RWPE2 (cell line): Measurements from ENCODE around the gene SYNE1.
A peak's percentile ranks its signal among the peaks of the same experiment; 100 is the strongest.
"Not testable (repeated sequence)": the region's sequence is repeated elsewhere in the genome, so short reads cannot be mapped to it uniquely, and the experiment has no call there.

Source experiments
- ATAC-seq: fragments of 200-7000 bp; cut with Tn5 transposase; 3 replicates; pipeline ENCODE4 v1.9.1; 2021; ENCODE audit warnings: low read depth
- DNase-seq: peaks from one replicate; pipeline ENCODE4 v3.0.0-alpha.2; 2020; ENCODE audit warnings: low spot score
- H3K27ac ChIP-seq: fragments of 450-650 bp; 2 replicates; pipeline ENCODE4 v1.5.1; 2017; ENCODE audit warnings: mild to moderate bottlenecking; ENCODE audit not compliant: poor library complexity, severe bottlenecking
- H3K27me3 ChIP-seq: fragments of 250-450 bp; sonication (Bioruptor Pico); 2 replicates; pipeline ENCODE4 v1.5.1; 2021; ENCODE audit warnings: mild to moderate bottlenecking, moderate library complexity; ENCODE audit not compliant: insufficient read depth, poor library complexity, severe bottlenecking
- H3K36me3 ChIP-seq: fragments of 250-450 bp; sonication (Bioruptor Pico); 2 replicates; pipeline ENCODE4 v1.5.1; 2020; ENCODE audit warnings: low read depth, mild to moderate bottlenecking, moderate library complexity
- H3K4me1 ChIP-seq: fragments of 250-450 bp; sonication (Bioruptor Pico); 2 replicates; pipeline ENCODE4 v1.5.1; 2021; ENCODE audit warnings: mild to moderate bottlenecking, moderate library complexity; ENCODE audit not compliant: insufficient read depth, poor library complexity, severe bottlenecking
- H3K4me3 ChIP-seq: fragments of 250-450 bp; sonication (Bioruptor Pico); 2 replicates; pipeline ENCODE4 v1.5.1; 2021; ENCODE audit warnings: mild to moderate bottlenecking, moderate library complexity; ENCODE audit not compliant: severe bottlenecking
- H3K9me3 ChIP-seq: fragments of 250-450 bp; sonication (Bioruptor Pico); 2 replicates; pipeline ENCODE4 v1.5.1; 2021; ENCODE audit warnings: mild to moderate bottlenecking, moderate library complexity; ENCODE audit not compliant: severe bottlenecking
- CTCF ChIP-seq: fragments of 450-650 bp; IDR thresholded peaks from one replicate; pipeline ENCODE4 v1.5.1; 2017; ENCODE audit warnings: mild to moderate bottlenecking, moderate library complexity; ENCODE audit not compliant: poor library complexity, severe bottlenecking

Gene SYNE1

DNA sequence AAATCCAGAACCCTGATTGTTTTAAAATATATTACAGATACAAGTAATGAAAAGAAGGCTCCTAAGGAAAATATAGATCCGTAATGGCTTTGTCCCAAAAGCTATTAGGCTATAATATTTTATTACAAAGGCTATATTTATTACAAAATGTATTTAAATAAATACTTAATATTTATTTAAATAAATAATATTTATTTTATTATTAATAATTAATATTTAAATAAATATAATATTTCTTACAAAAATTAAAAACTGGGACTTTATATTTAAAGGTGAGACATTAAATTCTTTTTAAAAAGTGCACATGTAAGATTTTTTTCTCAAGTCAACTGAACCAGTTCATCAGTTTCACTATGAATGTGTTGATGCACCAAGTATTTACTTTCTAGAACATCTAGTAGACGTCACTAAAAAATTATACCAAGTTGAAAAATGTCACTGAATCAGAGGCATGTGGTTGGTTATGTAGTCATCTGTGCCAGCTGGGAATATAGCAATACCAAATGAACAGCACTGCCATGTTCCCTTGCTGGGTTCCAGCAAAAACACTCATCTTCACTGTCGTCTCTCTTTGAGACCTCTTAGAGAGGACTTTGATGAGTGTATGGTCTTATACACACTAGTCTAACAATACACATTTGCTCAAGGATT is 550.8 kb downstream of the SYNE1 start:
- DNase-seq (no peak), ATAC-seq (no peak)
- Histone ChIP-seq H3K36me3 (no peaks in the 10 kb centered on the region), H3K4me1 (peaks cover 10% of the 10 kb centered on the region), H3K9me3 (no peaks in the 10 kb centered on the region), H3K27ac (no peak overlapping the region), H3K27me3 (no peaks in the 10 kb centered on the region), H3K4me3 (no peak overlapping the region)
- TF ChIP-seq CTCF, result no peak

GRCh38 chr6:152085451-152085921 is 551.7 kb downstream of the SYNE1 start:
- no peak for TF ChIP-seq CTCF
- no peak for DNase-seq
- Histone ChIP-seq H3K9me3 (no peaks in the 10 kb centered on the region), H3K4me3 (no peak overlapping the region), H3K36me3 (no peaks in the 10 kb centered on the region), H3K27ac (no peak overlapping the region), H3K4me1 (peaks cover 10% of the 10 kb centered on the region), H3K27me3 (no peaks in the 10 kb centered on the region)
- peak; percentile 86 for ATAC-seq

GRCh38 chr6:152078804-152079203 is 558.4 kb downstream of the SYNE1 start:
- Histone ChIP-seq H3K27ac (no peak overlapping the region), H3K27me3 (no peaks in the 10 kb centered on the region), H3K4me1 (no peaks in the 10 kb centered on the region), H3K9me3 (no peaks in the 10 kb centered on the region), H3K36me3 (no peaks in the 10 kb centered on the region), H3K4me3 (no peak overlapping the region)
- no peak for TF ChIP-seq CTCF
- ATAC-seq, result no peak
- no peak for DNase-seq

DNA sequence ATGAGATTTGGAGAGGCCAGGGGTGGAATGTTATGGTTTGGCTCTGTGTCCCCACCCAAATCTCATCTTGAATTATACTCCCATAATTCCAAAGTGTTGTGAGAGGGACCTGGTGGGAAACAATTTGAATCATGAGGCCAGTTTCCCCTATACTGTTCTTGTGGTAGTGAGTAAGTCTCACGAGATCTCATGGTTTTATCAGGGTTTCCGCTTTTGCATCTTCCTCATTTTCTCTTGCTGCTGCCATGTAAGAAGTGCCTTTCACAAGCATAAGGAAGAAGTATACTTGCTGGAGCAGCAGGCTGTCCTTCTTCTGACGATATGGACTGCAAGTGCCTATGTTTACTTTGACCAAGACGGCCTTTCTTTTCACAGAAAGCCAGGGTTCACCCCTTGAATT is 559.2 kb downstream of the SYNE1 start:
- Histone ChIP-seq H3K4me1 (no peaks in the 10 kb centered on the region), H3K36me3 (no peaks in the 10 kb centered on the region), H3K27me3 (no peaks in the 10 kb centered on the region), H3K27ac (no peak overlapping the region), H3K9me3 (no peaks in the 10 kb centered on the region), H3K4me3 (no peak overlapping the region)
- no peak for TF ChIP-seq CTCF
- ATAC-seq (no peak), DNase-seq (no peak)

DNA sequence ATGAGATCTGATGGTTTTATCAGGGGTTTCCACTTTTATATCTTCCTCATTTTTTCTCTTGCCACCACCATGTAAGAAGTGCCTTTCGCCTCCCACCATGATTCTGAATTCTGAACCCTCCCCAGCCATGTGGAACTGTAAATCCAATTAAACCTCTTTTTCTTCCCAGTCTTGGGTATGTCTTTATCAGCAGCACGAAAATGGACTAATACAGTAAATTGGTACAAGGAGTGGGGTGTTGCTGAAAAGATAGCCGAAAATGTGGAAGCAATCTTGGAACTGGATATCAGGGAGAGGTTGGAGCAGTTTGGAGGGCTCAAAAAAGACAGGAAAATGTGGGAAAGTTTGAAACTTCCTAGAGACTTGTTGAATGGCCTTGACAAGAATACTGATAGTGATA is 560.9 kb downstream of the SYNE1 start:
- H3K4me1 ChIP-seq, ATAC-seq, DNase-seq, H3K4me3 ChIP-seq, H3K9me3 ChIP-seq, H3K27me3 ChIP-seq, H3K36me3 ChIP-seq, H3K27ac ChIP-seq: not testable (repeated sequence)
